ENCODE measurements around the gene PRAC2.

The PRAC2 gene

DNA sequence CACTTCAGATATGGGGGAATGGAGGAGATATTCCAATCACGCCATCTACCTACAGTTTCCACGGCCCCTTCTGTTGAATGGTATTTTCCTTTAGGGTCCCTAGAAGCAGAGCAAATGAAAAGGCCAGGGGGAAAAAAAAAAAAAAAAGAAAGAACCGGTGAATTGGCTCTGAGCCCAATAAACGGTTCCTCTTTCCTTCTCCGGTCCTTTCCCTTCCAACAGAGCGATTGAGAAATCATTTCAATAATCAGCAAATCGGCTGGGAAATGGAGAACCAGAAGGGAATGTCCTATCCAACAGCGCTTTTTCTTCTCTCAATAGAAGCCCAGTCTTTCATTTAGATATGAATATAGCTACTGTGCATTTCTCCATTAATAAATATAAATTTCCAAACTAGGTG lies 32.4 kb downstream of the PRAC2 start:
- no peak for DNase-seq

GRCh38 chr17:48756830-48757251 lies 33.9 kb downstream of the PRAC2 start:
- no peak for DNase-seq

DNA sequence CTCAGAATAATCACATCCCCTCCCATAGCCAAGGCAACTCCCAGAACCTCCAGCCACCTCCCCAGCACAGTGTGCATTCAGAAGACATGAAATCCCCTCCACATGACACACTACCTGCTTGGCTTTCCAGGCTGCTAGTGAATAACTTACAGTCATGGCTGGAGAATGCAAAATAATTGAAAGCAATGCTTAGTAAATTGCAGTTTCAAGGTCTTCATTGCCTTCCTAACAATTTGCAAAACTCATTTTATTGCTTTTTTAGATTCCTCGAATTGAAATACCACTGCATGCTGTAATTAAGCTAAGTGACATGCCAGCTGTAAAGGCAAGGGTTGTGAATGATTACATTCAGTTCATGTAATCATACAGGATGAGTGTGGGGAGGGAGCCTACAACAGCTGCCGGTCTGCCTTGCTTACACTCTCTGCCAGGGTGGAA lies 34.6 kb downstream of the PRAC2 start:
- DNase-seq: no peak

DNA sequence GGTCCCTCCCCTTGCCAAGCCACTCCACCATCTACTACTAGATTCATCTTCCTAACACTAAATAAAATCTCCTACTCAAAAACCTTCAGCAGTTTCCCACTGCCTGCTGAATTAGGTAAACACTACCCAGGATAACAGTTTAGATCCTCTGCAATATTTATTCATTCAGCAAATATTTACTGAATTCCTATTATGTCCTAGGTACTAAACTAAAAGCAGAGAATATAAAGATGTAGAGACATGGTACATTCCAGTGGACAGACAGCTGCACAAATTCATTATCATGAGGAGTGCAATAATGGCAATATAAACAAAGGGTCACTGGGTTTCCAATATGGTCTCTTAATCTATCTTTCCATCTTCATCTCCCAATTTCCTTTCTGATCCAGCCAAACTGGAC lies 36.3 kb downstream of the PRAC2 start:
- DNase-seq: no peak

DNA sequence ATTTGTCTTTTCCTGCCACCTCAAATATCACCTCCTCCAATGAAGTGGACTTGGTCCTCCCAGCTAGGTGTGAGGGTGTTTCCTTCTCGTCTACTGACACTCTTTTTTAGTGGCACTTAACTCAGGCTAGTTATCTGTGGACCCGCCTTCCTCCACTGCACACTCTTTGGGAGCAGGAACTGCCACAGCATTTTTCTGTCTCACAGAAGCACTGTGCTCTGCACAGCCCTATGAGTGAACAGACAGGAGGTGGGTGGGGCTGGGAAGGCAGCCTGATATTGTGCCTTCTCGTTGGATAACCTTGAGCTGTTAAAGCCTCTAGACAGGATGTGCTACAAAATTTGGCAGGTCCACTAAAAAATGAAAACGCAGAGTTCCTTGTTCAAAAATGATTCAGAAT lies 37.4 kb downstream of the PRAC2 start:
- DNase-seq: no peak

DNA sequence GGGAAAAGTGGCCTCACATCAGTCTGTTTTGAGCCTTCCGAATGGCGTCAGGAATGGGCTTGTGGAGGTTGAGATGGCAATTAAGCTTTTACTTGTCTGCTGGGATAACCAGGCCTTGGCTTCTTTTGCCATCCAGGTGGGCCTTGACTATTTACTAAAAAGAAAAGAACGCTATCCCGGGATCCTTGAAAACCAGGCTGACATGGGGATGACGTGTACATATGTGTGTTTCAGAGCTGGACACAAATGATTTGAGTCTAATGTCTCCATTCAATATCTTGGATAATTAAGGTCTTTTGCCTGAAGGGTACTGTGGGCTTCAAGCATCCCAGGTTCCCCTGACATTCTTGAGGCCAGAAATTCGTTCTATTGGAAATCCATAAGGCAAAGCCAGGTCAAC lies 38.1 kb downstream of the PRAC2 start:
- no peak for DNase-seq

GRCh38 chr17:48767263-48767774 lies 44.3 kb downstream of the PRAC2 start:
- DNase-seq: no peak

GRCh38 chr17:48769009-48769675 lies 46.2 kb downstream of the PRAC2 start:
- DNase-seq: no peak

- DNase-seq: no peak
These were observed 48.0 kb downstream of the PRAC2 start for GRCh38 chr17:48770954-48771353.

DNA sequence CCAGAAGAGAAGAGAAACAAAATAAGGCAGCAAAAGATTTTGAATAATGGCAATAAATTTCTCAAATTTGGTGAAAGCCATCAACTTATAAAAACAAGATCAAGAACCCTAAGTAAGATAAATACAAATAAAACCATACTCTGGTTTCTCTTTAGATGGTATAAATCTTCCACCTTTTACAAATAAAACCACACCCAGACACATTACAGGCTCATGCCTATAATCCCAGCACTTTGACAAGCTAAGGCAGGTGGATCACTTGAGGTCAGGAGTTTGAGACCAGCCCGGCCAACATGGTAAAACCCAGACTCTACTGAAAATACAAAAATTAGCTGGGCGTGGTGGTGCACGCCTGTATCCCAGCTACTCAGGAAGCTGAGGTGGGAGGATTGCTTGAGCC lies 50.3 kb downstream of the PRAC2 start:
- DNase-seq: no peak

All from stimulated activated CD4-positive, alpha-beta T cell treated with anti-CD3 and anti-CD28 coated beads, Interleukin-2, amount 100 ng/mL, for 24 hours (primary cell).